ENCODE results near the gene KCNH1.

KCNH1 gene

DNA sequence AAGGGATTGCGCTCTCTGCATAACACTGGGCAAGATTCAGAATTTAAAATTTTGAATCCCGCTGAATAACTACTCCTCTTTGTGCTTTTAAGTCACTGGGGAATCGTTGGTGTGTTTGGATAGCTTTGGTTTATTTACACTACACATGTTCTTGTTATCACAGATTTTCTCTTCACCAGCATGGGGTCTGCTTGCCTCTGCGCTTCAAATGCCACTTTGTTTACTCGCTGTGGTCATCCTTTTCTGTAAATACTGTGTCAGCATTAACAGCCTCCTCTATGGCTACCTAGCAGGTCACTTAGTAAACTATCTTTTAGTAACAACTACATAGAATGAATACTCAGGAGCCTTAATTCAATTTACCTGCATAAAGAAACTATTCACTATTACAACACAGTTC, 14.4 kb upstream of the KCNH1 start (continued):
- TF ChIP-seq ZSCAN5A (tag by site-specific recombination; IDR thresholded peaks at IDR 0.05) (no peak), RBAK (tag by site-specific recombination; IDR thresholded peaks at IDR 0.05) (no peak), ZNF571 (tag by site-specific recombination; IDR thresholded peaks at IDR 0.05) (no peak)

DNA sequence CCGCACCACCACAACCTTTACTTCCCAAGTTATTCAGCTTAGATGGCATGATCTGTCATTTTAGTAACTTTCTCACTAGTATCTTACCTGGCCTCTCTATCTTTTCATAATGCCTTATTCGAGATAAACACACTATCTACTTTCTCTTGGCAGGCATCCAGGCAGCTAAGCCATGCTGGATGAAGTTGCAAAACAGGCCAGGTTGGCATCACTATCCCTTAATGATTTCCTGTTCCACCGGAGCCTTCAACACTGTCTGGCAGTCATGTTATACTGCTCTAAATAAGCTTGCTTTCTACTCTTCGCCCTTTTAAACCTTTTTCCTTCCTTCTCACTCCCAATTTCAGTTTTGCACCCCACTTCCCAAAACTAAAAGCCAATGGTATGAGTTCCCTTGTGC, 12.0 kb upstream of the KCNH1 start:
- Histone ChIP-seq H3K27ac (ENCODE audit: extremely low read depth, low read depth, low read length) (no peak overlapping the region), H3K4me3 (ENCODE audit: low read depth, low read length) (no peak overlapping the region), H3K4me1 (ENCODE audit: control insufficient read depth, insufficient read depth, low read length) (no peaks in the 10 kb centered on the region), H3K9me3 (ENCODE audit: control insufficient read depth, insufficient read depth, low read depth, low read length) (no peaks in the 10 kb centered on the region), H3K36me3 (ENCODE audit: control insufficient read depth in 2 of 2, insufficient read depth in 1 of 2, low read length in 2 of 2) (no peaks in the 10 kb centered on the region)
- CTCF ChIA-PET = interaction anchor here (0.6 to 1.4 kb wide), 2 partner anchors 12 to 67 kb away, joined by 3 to 5 read pairs; partner anchors contain the start of gene KCNH1
- POLR2A ChIA-PET = no interaction called here
- no peak for TF ChIP-seq ZNF585B (tag by site-specific recombination; IDR thresholded peaks at IDR 0.05)
- TF ChIP-seq ZSCAN4 (tag by site-specific recombination; IDR thresholded peaks at IDR 0.05) = no peak
- TF ChIP-seq HOXA7 (CRISPR knock-in tag; IDR thresholded peaks at IDR 0.05; ENCODE audit: borderline replicate concordance) = no peak
- no peak for TF ChIP-seq ZNF529 (tag by site-specific recombination; IDR thresholded peaks at IDR 0.05; ENCODE audit: insufficient replicate concordance)
- TF ChIP-seq ZNF423 (tag by site-specific recombination; IDR thresholded peaks at IDR 0.05) = no peak
- TF ChIP-seq ZFP69B (tag by site-specific recombination; IDR thresholded peaks at IDR 0.05) = no peak
- TF ChIP-seq ZNF2 (tag by site-specific recombination; IDR thresholded peaks at IDR 0.05) = no peak

DNA sequence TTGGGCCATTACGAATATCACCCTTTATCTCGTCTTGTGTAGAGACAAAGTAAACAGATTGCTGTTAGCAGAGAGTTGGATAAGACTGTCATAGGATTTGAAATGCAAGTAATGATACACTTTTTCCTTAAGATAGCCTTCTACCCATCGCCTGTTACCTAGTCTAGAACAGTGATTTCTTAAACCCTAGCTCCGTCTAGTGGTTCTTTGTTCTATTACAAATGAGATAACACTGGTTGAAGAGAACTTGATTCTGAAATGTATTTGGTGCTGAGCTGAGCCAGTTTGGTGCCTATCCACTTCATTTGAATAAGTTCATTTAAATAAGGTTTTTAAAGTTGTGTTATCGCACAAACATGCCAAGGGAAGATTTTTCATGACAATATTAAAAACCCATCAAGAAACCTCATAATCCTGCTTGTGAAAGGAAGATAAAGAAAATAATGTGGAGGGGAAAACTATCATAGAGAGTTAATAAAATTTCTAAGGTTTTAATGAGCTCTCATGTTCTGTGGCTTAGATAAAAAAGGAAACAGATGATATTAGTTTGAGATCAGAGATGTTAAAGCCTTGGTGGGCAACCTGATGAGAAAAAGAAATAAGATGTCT, 1.5 kb upstream of the KCNH1 start:
- H3K36me3 ChIP-seq (ENCODE audit: control insufficient read depth in 2 of 2, insufficient read depth in 1 of 2, low read length in 2 of 2) = no peaks in the 10 kb centered on the region
- H3K27ac ChIP-seq (ENCODE audit: extremely low read depth, low read depth, low read length) = no peak overlapping the region
- ChIA-PET POLR2A (interaction anchor here (0.5 to 0.7 kb wide), 3 partner anchors 125 to 687 kb away, joined by 3 read pairs; no protein-coding TSS in a partner anchor), CTCF (interaction anchor here (0.5 to 6.6 kb wide), 31 partner anchors 9 to 969 kb away, joined by 3 to 136 read pairs (median 4); no protein-coding TSS in a partner anchor)
- H3K9me3 ChIP-seq (ENCODE audit: control insufficient read depth, insufficient read depth, low read depth, low read length) = no peaks in the 10 kb centered on the region
- H3K4me1 ChIP-seq (ENCODE audit: control insufficient read depth, insufficient read depth, low read length) = no peaks in the 10 kb centered on the region
- H3K4me3 ChIP-seq (ENCODE audit: low read depth, low read length) = no peak overlapping the region
- 0 out of 2 replicates have a peak, but pooled peaks have one; percentile 15 for TF ChIP-seq ZNF2 (tag by site-specific recombination; IDR thresholded peaks at IDR 0.05)
- TF ChIP-seq ZNF558 (tag by site-specific recombination; IDR thresholded peaks at IDR 0.05) = no peak
- TF ChIP-seq ZNF660 (tag by site-specific recombination; IDR thresholded peaks at IDR 0.05) = peak; percentile 56; the same call in 1 of the 2 replicates
- TF ChIP-seq PBX3 (CRISPR knock-in tag; IDR thresholded peaks at IDR 0.05) = no peak
- 0 out of 2 replicates have a peak, but pooled peaks have one; percentile 20 for TF ChIP-seq ZNF335 (tag by site-specific recombination; conservative IDR thresholded peaks at IDR 0.05)
- TF ChIP-seq ZNF10 (tag by site-specific recombination; IDR thresholded peaks at IDR 0.05) = peak; percentile 38; the same call in 1 of the 2 replicates
- TF ChIP-seq ZXDB (tag by site-specific recombination; IDR thresholded peaks at IDR 0.05) = no peak
- TF ChIP-seq ZNF654 (tag by site-specific recombination; IDR thresholded peaks at IDR 0.05; ENCODE audit: low read depth) = peak; percentile 84
- no peak for TF ChIP-seq ZFP37 (tag by site-specific recombination; IDR thresholded peaks at IDR 0.05)
- TF ChIP-seq, protein P1, sequence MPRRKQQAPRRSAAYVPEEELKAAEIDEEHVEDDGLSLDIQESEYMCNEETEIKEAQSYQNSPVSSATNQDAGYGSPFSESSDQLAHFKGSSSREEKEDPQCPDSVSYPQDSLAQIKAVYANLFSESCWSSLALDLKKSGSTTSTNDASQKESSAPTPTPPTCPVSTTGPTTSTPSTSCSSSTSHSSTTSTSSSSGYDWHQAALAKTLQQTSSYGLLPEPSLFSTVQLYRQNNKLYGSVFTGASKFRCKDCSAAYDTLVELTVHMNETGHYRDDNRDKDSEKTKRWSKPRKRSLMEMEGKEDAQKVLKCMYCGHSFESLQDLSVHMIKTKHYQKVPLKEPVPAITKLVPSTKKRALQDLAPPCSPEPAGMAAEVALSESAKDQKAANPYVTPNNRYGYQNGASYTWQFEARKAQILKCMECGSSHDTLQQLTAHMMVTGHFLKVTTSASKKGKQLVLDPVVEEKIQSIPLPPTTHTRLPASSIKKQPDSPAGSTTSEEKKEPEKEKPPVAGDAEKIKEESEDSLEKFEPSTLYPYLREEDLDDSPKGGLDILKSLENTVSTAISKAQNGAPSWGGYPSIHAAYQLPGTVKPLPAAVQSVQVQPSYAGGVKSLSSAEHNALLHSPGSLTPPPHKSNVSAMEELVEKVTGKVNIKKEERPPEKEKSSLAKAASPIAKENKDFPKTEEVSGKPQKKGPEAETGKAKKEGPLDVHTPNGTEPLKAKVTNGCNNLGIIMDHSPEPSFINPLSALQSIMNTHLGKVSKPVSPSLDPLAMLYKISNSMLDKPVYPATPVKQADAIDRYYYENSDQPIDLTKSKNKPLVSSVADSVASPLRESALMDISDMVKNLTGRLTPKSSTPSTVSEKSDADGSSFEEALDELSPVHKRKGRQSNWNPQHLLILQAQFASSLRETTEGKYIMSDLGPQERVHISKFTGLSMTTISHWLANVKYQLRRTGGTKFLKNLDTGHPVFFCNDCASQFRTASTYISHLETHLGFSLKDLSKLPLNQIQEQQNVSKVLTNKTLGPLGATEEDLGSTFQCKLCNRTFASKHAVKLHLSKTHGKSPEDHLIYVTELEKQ (tag by site-specific recombination; IDR thresholded peaks at IDR 0.05; ENCODE audit: borderline replicate concordance) = no peak
- TF ChIP-seq ZBTB21 (tag by site-specific recombination; IDR thresholded peaks at IDR 0.05) = no peak
- TF ChIP-seq ZNF623 (tag by site-specific recombination; IDR thresholded peaks at IDR 0.05) = no peak
- no peak for TF ChIP-seq ZNF585B (tag by site-specific recombination; IDR thresholded peaks at IDR 0.05)
- TF ChIP-seq ZBTB17 (tag by site-specific recombination; IDR thresholded peaks at IDR 0.05) = no peak
- TF ChIP-seq, protein P2, sequence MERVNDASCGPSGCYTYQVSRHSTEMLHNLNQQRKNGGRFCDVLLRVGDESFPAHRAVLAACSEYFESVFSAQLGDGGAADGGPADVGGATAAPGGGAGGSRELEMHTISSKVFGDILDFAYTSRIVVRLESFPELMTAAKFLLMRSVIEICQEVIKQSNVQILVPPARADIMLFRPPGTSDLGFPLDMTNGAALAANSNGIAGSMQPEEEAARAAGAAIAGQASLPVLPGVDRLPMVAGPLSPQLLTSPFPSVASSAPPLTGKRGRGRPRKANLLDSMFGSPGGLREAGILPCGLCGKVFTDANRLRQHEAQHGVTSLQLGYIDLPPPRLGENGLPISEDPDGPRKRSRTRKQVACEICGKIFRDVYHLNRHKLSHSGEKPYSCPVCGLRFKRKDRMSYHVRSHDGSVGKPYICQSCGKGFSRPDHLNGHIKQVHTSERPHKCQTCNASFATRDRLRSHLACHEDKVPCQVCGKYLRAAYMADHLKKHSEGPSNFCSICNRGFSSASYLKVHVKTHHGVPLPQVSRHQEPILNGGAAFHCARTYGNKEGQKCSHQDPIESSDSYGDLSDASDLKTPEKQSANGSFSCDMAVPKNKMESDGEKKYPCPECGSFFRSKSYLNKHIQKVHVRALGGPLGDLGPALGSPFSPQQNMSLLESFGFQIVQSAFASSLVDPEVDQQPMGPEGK (tag by site-specific recombination; IDR thresholded peaks at IDR 0.05) = no peak

Measured in HEK293 (cell line).